Measurements from ENCODE around the gene TRPM8. TPM values are rescaled to one million over a fixed set of nuclear protein-coding genes. Genes with fewer than 3 reads are reported as not detected.

TRPM8 gene
- total and polyA plus RNA-seq, 2 of the 8 experiments (the other 6 are each of a cell fraction or from before 2014, with no cell fraction given): 0.18 to 0.54 TPM

DNA sequence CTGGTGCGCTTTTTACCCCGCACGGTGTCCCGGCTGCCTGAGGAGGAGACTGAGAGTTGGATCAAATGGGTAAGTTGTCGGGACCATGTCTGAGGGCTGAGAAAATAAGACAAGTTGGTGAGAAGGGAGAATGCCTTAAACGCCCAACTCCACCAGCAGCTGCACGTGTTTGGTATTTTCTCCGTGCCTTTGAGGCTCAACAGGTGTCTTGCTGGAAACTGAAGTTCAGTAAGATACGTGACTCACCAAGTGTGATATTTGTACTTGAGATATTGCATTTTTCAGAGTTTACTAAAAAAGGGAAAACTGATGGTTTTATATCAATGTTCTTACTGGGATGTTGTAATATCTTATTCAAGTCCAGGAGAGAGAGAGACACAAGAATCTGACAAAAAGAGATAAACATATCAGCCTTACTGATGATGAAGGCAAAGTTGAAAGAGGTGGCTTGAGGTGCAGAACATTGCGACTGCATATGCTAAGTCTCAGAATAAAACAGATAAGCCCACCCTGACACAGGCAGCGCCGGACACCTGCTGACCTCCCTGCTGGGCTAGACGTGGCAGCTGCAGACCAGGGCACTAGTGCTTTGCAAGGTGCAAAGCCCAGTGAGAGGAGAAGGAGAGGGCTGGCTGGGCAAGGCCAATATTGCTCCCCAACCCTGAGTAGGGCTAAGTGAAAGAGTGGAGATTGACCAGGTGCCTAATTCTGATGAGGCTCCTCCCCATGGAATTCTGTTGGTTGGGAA lies 33.1 kb downstream of the TRPM8 start:
- no peak overlapping the region for H2BK120ac ChIP-seq (replicated peaks; ENCODE audit: low read depth, low read length)
- no peak overlapping the region for H4K8ac ChIP-seq (ENCODE audit: extremely low read depth, insufficient read depth, low read length)
- no peaks in the 10 kb centered on the region for H3K27me3 ChIP-seq (replicated peaks in 1 of 4; ENCODE audit: control insufficient read depth in 3 of 4, extremely low read depth in 1 of 4, insufficient read depth in 3 of 4, low read length in 3 of 4)
- no peak overlapping the region for H3K14ac ChIP-seq (ENCODE audit: insufficient read length)
- H3K4me3 ChIP-seq (ENCODE audit: extremely low read depth in 1 of 4, insufficient read depth in 2 of 4, low read depth in 3 of 4, low read length in 4 of 4): no peak overlapping the region
- H2AFZ ChIP-seq (ENCODE audit: low read length): no peak overlapping the region
- H2AK5ac ChIP-seq (ENCODE audit: low read depth, low read length): no peak overlapping the region
- DNase-seq (ENCODE audit: low read depth in 1 of 2, low spot score in 2 of 2): no peak
- H2BK5ac ChIP-seq (ENCODE audit: low read depth, low read length): no peak overlapping the region
- no peak overlapping the region for H3K27ac ChIP-seq (ENCODE audit: low read depth, low read length)
- no peak overlapping the region for H3K18ac ChIP-seq (ENCODE audit: extremely low read depth, low read length)
- H3K4me2 ChIP-seq (ENCODE audit: insufficient read depth in 1 of 2, low read depth in 2 of 2, low read length in 2 of 2): no peak overlapping the region
- no peak overlapping the region for H4K91ac ChIP-seq (replicated peaks; ENCODE audit: insufficient read length, low read length)
- H3K36me3 ChIP-seq (ENCODE audit: control insufficient read depth in 2 of 4, insufficient read depth in 4 of 4, low read length in 3 of 4): no peaks in the 10 kb centered on the region
- no peak overlapping the region for H2BK15ac ChIP-seq (ENCODE audit: low read length)
- ChIA-PET POLR2A (ENCODE audit: partially characterized antibody) (no interaction called here), CTCF (ENCODE audit: partially characterized antibody) (interaction anchor here (0.6 kb wide), 1 partner anchor 75 kb away, joined by 3 read pairs; no protein-coding TSS in a partner anchor)
- H3K4ac ChIP-seq (replicated peaks; ENCODE audit: insufficient read length, low read depth, low read length): no peak overlapping the region
- WGBS, 2 experiments (ENCODE audit: extremely low coverage in 1 of 2, insufficient coverage in 1 of 2, insufficient read length in 1 of 2, insufficient replicate concordance in 2 of 2, low coverage in 1 of 2, low lambda C conversion rate in 2 of 2, missing lambda C conversion rate in 1 of 2): 92% methylated on average over 13 of the region's 13 CpGs; no CpG with 5 or more reads in 1 of the 2 experiments
- H2BK12ac ChIP-seq (ENCODE audit: low read depth, low read length): no peak overlapping the region
- FAIRE-seq: no peak
- no peaks in the 10 kb centered on the region for H3K79me1 ChIP-seq (ENCODE audit: low read depth, low read length)
- H2BK20ac ChIP-seq (ENCODE audit: low read length): no peak overlapping the region
- no peaks in the 10 kb centered on the region for H3K79me2 ChIP-seq (ENCODE audit: control insufficient read depth in 1 of 2, insufficient read depth in 2 of 2, low read length in 2 of 2)
- H3K4me1 ChIP-seq (replicated peaks in 1 of 4; ENCODE audit: control insufficient read depth in 3 of 4, insufficient read depth in 4 of 4, low read length in 3 of 4): no peaks in the 10 kb centered on the region
- no peak overlapping the region for H3K56ac ChIP-seq (replicated peaks; ENCODE audit: insufficient read length, low read depth, low read length)
- H4K20me1 ChIP-seq (replicated peaks in 1 of 2; ENCODE audit: control insufficient read depth in 1 of 2, insufficient read depth in 2 of 2, low read length in 2 of 2): no peaks in the 10 kb centered on the region
- no peak overlapping the region for H3K23ac ChIP-seq (ENCODE audit: insufficient read length)
- no peak overlapping the region for H3K9ac ChIP-seq (replicated peaks in 1 of 4; ENCODE audit: extremely low read depth in 1 of 4, low read depth in 3 of 4, low read length in 3 of 4)
- H3K23me2 ChIP-seq (ENCODE audit: low read depth, low read length): no peaks in the 10 kb centered on the region
- TF ChIP-seq POLR2A (IDR thresholded peaks at IDR 0.05; ENCODE audit: control extremely low read depth in 1 of 2, low read depth in 2 of 2, low read length in 2 of 2) (no peak), EGR1 (IDR thresholded peaks at IDR 0.05; ENCODE audit: borderline replicate concordance, low read depth, low read length) (no peak), JUND (IDR thresholded peaks at IDR 0.05; ENCODE audit: low read length) (no peak), HDAC6 (IDR thresholded peaks at IDR 0.05; ENCODE audit: low read depth, low read length) (no peak), FOSL1 (IDR thresholded peaks at IDR 0.05; ENCODE audit: insufficient read depth, low read depth, low read length) (no peak), CTBP2 (IDR thresholded peaks at IDR 0.05; ENCODE audit: borderline replicate concordance, insufficient read depth, insufficient read length, low read length) (no peak)
- H3K9me3 ChIP-seq (ENCODE audit: insufficient read depth in 2 of 2, low read depth in 1 of 2, low read length in 1 of 2): 0 out of 4 replicates have a peak, but pooled peaks cover 0 to under 1% of the 10 kb centered on the region in 2 experiments
- H4K5ac ChIP-seq (ENCODE audit: insufficient read length, low read depth, low read length): no peak overlapping the region
